PC-9 (cell line): ENCODE data around the gene PRELP.

Experiments
- EZH2 ChIP-seq: fragments of 200-600 bp; sonication (generic); IDR thresholded peaks from 2 replicates; pipeline ENCODE4 v1.8.0; 2017; ENCODE audit warnings: antibody characterized with exemption, low read depth
- TF ChIP-seq, protein P1 (sequence below): fragments of 200-600 bp; sonication (generic); conservative IDR thresholded peaks from 2 replicates; pipeline ENCODE4 v1.6.1; 2017; ENCODE audit warnings: mixed run types, antibody characterized with exemption, mild to moderate bottlenecking, moderate library complexity

DNA sequence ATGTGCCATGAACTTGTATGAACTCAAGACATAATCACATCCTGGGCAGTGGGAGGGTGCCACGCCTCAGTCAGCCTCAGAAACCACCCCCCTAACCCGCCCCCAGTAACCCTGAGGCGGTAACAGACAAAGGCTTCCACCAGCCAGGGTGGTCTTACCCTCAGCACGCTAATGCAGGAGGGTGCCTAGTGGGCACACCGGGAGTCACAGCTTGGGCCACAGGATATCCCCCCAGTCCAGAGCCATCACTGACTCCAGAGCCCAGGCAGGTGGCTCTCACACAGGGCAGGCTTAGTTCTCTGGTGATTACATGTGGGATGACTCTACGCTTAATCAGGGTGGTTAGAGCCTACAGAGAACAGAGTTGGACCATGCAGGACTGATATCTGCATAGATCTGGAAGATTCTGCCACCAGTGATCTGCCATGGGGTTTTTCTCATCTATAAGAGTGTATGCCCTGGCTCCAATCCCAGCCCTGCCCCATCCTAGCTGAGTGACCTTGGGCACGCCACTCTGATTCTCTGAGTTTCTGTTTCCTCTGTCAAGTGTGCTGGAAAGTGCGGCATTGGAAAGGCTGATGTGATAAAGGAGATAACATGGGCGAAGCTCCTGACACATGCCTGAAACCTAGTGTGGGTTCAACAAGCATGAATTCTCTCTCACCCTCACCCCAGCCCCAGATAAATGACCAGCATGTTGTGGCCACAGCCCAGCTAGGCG is 45.6 kb downstream of the PRELP start:
- TF ChIP-seq, protein P1, sequence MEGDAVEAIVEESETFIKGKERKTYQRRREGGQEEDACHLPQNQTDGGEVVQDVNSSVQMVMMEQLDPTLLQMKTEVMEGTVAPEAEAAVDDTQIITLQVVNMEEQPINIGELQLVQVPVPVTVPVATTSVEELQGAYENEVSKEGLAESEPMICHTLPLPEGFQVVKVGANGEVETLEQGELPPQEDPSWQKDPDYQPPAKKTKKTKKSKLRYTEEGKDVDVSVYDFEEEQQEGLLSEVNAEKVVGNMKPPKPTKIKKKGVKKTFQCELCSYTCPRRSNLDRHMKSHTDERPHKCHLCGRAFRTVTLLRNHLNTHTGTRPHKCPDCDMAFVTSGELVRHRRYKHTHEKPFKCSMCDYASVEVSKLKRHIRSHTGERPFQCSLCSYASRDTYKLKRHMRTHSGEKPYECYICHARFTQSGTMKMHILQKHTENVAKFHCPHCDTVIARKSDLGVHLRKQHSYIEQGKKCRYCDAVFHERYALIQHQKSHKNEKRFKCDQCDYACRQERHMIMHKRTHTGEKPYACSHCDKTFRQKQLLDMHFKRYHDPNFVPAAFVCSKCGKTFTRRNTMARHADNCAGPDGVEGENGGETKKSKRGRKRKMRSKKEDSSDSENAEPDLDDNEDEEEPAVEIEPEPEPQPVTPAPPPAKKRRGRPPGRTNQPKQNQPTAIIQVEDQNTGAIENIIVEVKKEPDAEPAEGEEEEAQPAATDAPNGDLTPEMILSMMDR: no peak
- TF ChIP-seq EZH2: no peak
